ENCODE results near the gene GFY. TPM values are rescaled to one million over a fixed set of nuclear protein-coding genes. Genes with fewer than 3 reads are reported as not detected.

GFY gene
- total and polyA plus RNA-seq, 2 donors (not counting 3 experiments of a cell fraction or from before 2014, with no cell fraction given): not detected

GRCh38 chr19:49430678-49431329, 5.6 kb downstream of the GFY start:
- intact Hi-C loops (cut with micrococcal nuclease): no loop called here
- POLR2A ChIA-PET: no interaction called here
- Histone ChIP-seq H3K9ac (replicated peaks; ENCODE audit: extremely low read depth, insufficient read depth, low read length) (no peak overlapping the region), H3K4me1 (ENCODE audit: control insufficient read depth, extremely low read depth, insufficient read depth, low read length) (no peaks in the 10 kb centered on the region), H3K36me3 (ENCODE audit: control insufficient read depth in 2 of 2, extremely low read depth in 1 of 2, insufficient read depth in 2 of 2, low read length in 2 of 2) (no peaks in the 10 kb centered on the region), H3K9me3 (replicated peaks; ENCODE audit: control insufficient read depth, insufficient read depth, low read length) (no peaks in the 10 kb centered on the region), H4K20me1 (replicated peaks; ENCODE audit: control insufficient read depth, extremely low read depth, insufficient read depth, low read length) (no peaks in the 10 kb centered on the region), H3K79me2 (ENCODE audit: control insufficient read depth, insufficient read depth, low read length) (no peaks in the 10 kb centered on the region), H2AFZ (ENCODE audit: low read depth, low read length) (no peak overlapping the region), H3K4me2 (ENCODE audit: insufficient read depth, low read length) (no peak overlapping the region), H3K27ac (ENCODE audit: insufficient read depth, low read depth, low read length) (no peak overlapping the region), H3K4me3 (replicated peaks in 1 of 3; ENCODE audit: insufficient read depth in 1 of 3, low read depth in 1 of 3, low read length in 3 of 3) (no peak overlapping the region), H3K9me1 (replicated peaks; ENCODE audit: control insufficient read depth, extremely low read depth, insufficient read depth, low read length) (no peaks in the 10 kb centered on the region), H3K27me3 (ENCODE audit: control insufficient read depth in 2 of 2, insufficient read depth in 2 of 2, low read length in 2 of 2) (peaks cover 71 to 77% of the 10 kb centered on the region in 2 experiments)
- DNase-seq (ENCODE audit: low read depth, low spot score) (no peak), FAIRE-seq (no peak)
- peak; percentile 17 to 27 for TF ChIP-seq CTCF (IDR thresholded peaks at IDR 0.05; ENCODE audit: extremely low read depth in 1 of 2, insufficient read depth in 1 of 2, low read depth in 1 of 2, low read length in 2 of 2)
- peak; percentile 68 for TF ChIP-seq MAX (IDR thresholded peaks at IDR 0.05; ENCODE audit: insufficient read depth, insufficient read length)
- no peak for TF ChIP-seq POLR2A (IDR thresholded peaks at IDR 0.05; ENCODE audit: low read depth, low read length)
- TF ChIP-seq EZH2 (IDR thresholded peaks at IDR 0.05; ENCODE audit: borderline replicate concordance, low read depth, low read length, severe bottlenecking): no peak
- TF ChIP-seq POLR2AphosphoS5 (IDR thresholded peaks at IDR 0.05; ENCODE audit: insufficient read depth, low read depth, low read length): no peak
- no peak for TF ChIP-seq JUN (IDR thresholded peaks at IDR 0.05; ENCODE audit: borderline replicate concordance, insufficient read depth, insufficient read length, low read depth)
- TF ChIP-seq FOS (IDR thresholded peaks at IDR 0.05; ENCODE audit: borderline replicate concordance, insufficient read depth, low read length): no peak
- TF ChIP-seq MYC (IDR thresholded peaks at IDR 0.05; ENCODE audit: low read depth, low read length): no peak
- dilution Hi-C loops (cut with MboI; ENCODE audit: extremely low pct_ligation_motif_present, low sequenced_read_pairs): no loop called here
- CTCF ChIA-PET: no interaction called here
- no TSS peak for BruUV-seq (replicated peaks)

Data from endothelial cell of umbilical vein (primary cell).